22Rv1 (cell line): ENCODE results near the gene MAN1C1.

ENCODE experiments used
- H3K27ac ChIP-seq: fragments of 450-650 bp; 2 replicates; pipeline ENCODE4 v1.5.1; 2017
- CTCF ChIP-seq: fragments of 450-650 bp; IDR thresholded peaks from 2 replicates; pipeline ENCODE4 v1.5.1; 2017; ENCODE audit warnings: mild to moderate bottlenecking
- ZFX ChIP-seq: fragments of 450-650 bp; IDR thresholded peaks from 2 replicates; pipeline ENCODE4 v1.6.1; 2017; ENCODE audit warnings: antibody characterized with exemption, borderline replicate concordance

MAN1C1 gene

GRCh38 chr1:25669781-25670567, 53.4 kb downstream of the MAN1C1 start:
- no peak for TF ChIP-seq CTCF
- TF ChIP-seq ZFX = no peak
- no peak overlapping the region for H3K27ac ChIP-seq

GRCh38 chr1:25671929-25672328, 55.3 kb downstream of the MAN1C1 start:
- no peak overlapping the region for H3K27ac ChIP-seq
- no peak for TF ChIP-seq ZFX
- TF ChIP-seq CTCF = no peak

- H3K27ac ChIP-seq = no peak overlapping the region
- TF ChIP-seq ZFX (no peak), CTCF (no peak)
These were observed 56.3 kb downstream of the MAN1C1 start for GRCh38 chr1:25672763-25673409.

GRCh38 chr1:25673456-25673855, 56.9 kb downstream of the MAN1C1 start:
- H3K27ac ChIP-seq = no peak overlapping the region
- TF ChIP-seq ZFX (no peak), CTCF (no peak)

- H3K27ac ChIP-seq = no peak overlapping the region
- TF ChIP-seq CTCF (no peak), ZFX (no peak)
These were observed 57.6 kb downstream of the MAN1C1 start for GRCh38 chr1:25673962-25674806.

GRCh38 chr1:25674807-25675084, 58.2 kb downstream of the MAN1C1 start:
- no peak for TF ChIP-seq ZFX
- no peak for TF ChIP-seq CTCF
- no peak overlapping the region for H3K27ac ChIP-seq
